Endodermal cell (in vitro differentiated cells): Measurements from ENCODE around the gene HOXB5. TPM values are rescaled to one million over a fixed set of nuclear protein-coding genes. Genes with fewer than 3 reads are reported as not detected.

Experiments
- DNase-seq: peaks from one replicate; pipeline ENCODE4 v3.0.0-alpha.2; 2017
- H3K27ac ChIP-seq: 2 replicates; pipeline ENCODE4 v1.5.1; 2013; ENCODE audit warnings: mild to moderate bottlenecking, low read depth, low read length, moderate library complexity
- H3K27me3 ChIP-seq: 2 replicates; pipeline ENCODE4 v1.6.1; 2013; ENCODE audit warnings: mild to moderate bottlenecking, low read length, moderate library complexity; ENCODE audit not compliant: insufficient read depth, control insufficient read depth, poor library complexity, severe bottlenecking
- H3K36me3 ChIP-seq: 2 replicates; pipeline ENCODE4 v1.7.0; 2013; ENCODE audit warnings: mild to moderate bottlenecking, low read length, moderate library complexity; ENCODE audit not compliant: control insufficient read depth, insufficient read depth
- H3K4me1 ChIP-seq: one replicate; pipeline ENCODE4 v1.7.0; 2013; ENCODE audit warnings: low read length; ENCODE audit not compliant: control insufficient read depth, insufficient read depth
- H3K4me3 ChIP-seq: 2 replicates; pipeline ENCODE4 v1.5.1; 2013; ENCODE audit warnings: mild to moderate bottlenecking, low read length, moderate library complexity
- H3K9ac ChIP-seq: 2 replicates; pipeline ENCODE4 v1.6.1; 2013; ENCODE audit warnings: mild to moderate bottlenecking, low read length, moderate library complexity; ENCODE audit not compliant: poor library complexity, severe bottlenecking; ENCODE audit errors: extremely low read depth
- H3K9me3 ChIP-seq: 2 replicates; pipeline ENCODE4 v1.6.1; 2013; ENCODE audit warnings: mild to moderate bottlenecking, low read length, moderate library complexity; ENCODE audit not compliant: control insufficient read depth
- H3K27ac Mint-ChIP-seq: 2 replicates; pipeline ENCODE4 v1.8.0; 2020; ENCODE audit warnings: mixed read lengths
- H3K27me3 Mint-ChIP-seq: 2 replicates; pipeline ENCODE4 v1.8.0; 2021; ENCODE audit warnings: mild to moderate bottlenecking, mixed read lengths; ENCODE audit not compliant: insufficient read depth
- H3K36me3 Mint-ChIP-seq: 2 replicates; pipeline ENCODE4 v1.8.0; 2020; ENCODE audit warnings: low read depth, mixed read lengths
- H3K4me1 Mint-ChIP-seq: 2 replicates; pipeline ENCODE4 v1.8.0; 2020; ENCODE audit warnings: mixed read lengths
- H3K4me3 Mint-ChIP-seq: 2 replicates; pipeline ENCODE4 v1.8.0; 2020; ENCODE audit warnings: mild to moderate bottlenecking, moderate library complexity, mixed read lengths
- H3K9me3 Mint-ChIP-seq: 2 replicates; pipeline ENCODE4 v1.8.0; 2020; ENCODE audit warnings: mild to moderate bottlenecking, mixed read lengths
- WGBS, 2 experiments: methylation state at CpG; one replicate each; pipeline versions ENCODE4 v1.1.5 to v1.1.7; 2013; ENCODE audit warnings: missing lambda C conversion rate in 2 of 2, mixed read lengths in 1 of 2; ENCODE audit not compliant: insufficient coverage in 1 of 2, insufficient read length in 1 of 2; 5-methylcytosine and 5-hydroxymethylcytosine counted together
- total RNA-seq, 2 donors: library from RNA; stranded (reverse); fragmentation: NEBNext Ultra II Directional in 1 of 2; extraction: Animal tissue kit (Norgen Biotek cat#: 25700) in 1 of 2; gene quantifications; 2 replicates in 1 of 2; 3 replicates in 1 of 2; pipeline ENCODE4 v1.2.1, GENCODE V29; 2021
- TF ChIP-seq, protein P1 (sequence below): fragments of 200-600 bp; sonication (generic); conservative IDR thresholded peaks from 2 replicates; pipeline ENCODE4 v1.5.0; 2021; ENCODE audit warnings: antibody characterized with exemption, mild to moderate bottlenecking

Gene HOXB5
- total RNA-seq, 2 donors from 2014 or later: not detected

DNA sequence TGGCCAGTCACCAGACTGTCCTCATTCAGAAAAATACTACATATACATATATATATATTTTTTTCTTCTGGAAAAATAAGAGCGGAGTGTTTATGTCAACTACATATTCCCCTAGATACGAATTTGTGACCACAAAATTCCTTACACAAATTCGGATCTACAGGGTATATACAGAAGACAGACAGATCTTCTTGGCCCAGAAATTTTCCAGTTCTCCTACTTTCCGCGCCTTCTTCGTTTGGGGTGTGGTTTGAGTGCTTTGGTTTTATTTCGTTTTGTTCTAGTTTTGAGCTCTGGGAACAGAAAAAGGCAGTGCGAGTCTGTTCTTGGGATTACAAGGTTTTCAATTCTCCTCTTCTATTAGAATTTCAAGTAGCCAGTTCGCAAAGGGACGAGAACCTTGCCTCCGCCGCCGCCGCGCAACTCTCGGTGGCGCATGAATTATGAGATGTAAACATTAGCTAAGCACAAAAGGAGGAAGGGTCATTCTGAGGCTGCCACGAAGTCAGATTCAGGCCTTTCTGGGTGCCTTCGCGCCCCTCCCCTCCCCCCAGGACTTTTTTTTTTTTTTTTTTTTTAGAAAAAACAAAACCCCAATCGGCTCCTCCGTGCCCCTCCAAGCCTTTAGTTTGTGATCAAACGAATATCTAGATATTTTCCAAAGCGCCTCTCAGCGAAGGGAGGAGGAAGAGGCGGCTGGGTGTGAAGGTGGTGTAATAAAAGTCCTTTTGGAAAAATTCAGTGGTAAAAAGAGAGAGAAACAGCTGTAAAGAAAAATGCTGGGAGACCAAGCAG, 13.6 kb downstream of the HOXB5 start:
- H3K4me1 ChIP-seq: peaks cover 3% of the 10 kb centered on the region
- 6 to 20% methylated on average over 1 to 25 of the region's 26 CpGs for WGBS, 2 experiments
- no peak overlapping the region for H3K9ac ChIP-seq
- no peak for DNase-seq
- H3K27me3 ChIP-seq: peaks cover 99% of the 10 kb centered on the region
- H3K4me3 ChIP-seq: no peak overlapping the region
- peaks cover 82% of the 10 kb centered on the region for H3K27me3 Mint-ChIP-seq
- H3K9me3 ChIP-seq: no peaks in the 10 kb centered on the region
- TF ChIP-seq, protein P1, sequence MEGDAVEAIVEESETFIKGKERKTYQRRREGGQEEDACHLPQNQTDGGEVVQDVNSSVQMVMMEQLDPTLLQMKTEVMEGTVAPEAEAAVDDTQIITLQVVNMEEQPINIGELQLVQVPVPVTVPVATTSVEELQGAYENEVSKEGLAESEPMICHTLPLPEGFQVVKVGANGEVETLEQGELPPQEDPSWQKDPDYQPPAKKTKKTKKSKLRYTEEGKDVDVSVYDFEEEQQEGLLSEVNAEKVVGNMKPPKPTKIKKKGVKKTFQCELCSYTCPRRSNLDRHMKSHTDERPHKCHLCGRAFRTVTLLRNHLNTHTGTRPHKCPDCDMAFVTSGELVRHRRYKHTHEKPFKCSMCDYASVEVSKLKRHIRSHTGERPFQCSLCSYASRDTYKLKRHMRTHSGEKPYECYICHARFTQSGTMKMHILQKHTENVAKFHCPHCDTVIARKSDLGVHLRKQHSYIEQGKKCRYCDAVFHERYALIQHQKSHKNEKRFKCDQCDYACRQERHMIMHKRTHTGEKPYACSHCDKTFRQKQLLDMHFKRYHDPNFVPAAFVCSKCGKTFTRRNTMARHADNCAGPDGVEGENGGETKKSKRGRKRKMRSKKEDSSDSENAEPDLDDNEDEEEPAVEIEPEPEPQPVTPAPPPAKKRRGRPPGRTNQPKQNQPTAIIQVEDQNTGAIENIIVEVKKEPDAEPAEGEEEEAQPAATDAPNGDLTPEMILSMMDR: no peak
- no peak overlapping the region for H3K27ac ChIP-seq
- peaks cover 7% of the 10 kb centered on the region for H3K4me1 Mint-ChIP-seq
- H3K36me3 ChIP-seq: no peaks in the 10 kb centered on the region
- no peak overlapping the region for H3K4me3 Mint-ChIP-seq
- H3K27ac Mint-ChIP-seq: no peak overlapping the region
- no peaks in the 10 kb centered on the region for H3K36me3 Mint-ChIP-seq
- no peaks in the 10 kb centered on the region for H3K9me3 Mint-ChIP-seq

GRCh38 chr17:48579471-48579759, 14.2 kb downstream of the HOXB5 start:
- Mint-ChIP-seq H3K9me3 (no peaks in the 10 kb centered on the region), H3K4me1 (peaks cover 5% of the 10 kb centered on the region), H3K36me3 (no peaks in the 10 kb centered on the region), H3K27ac (no peak overlapping the region), H3K4me3 (no peak overlapping the region), H3K27me3 (peaks cover 77% of the 10 kb centered on the region)
- no peak overlapping the region for H3K27ac ChIP-seq
- H3K9ac ChIP-seq: no peak overlapping the region
- DNase-seq: no peak
- no peak overlapping the region for H3K4me3 ChIP-seq
- TF ChIP-seq, protein P1: no peak
- no peaks in the 10 kb centered on the region for H3K9me3 ChIP-seq
- H3K4me1 ChIP-seq: peaks cover 3% of the 10 kb centered on the region
- 0 to 6% methylated on average over 2 to 6 of the region's 7 CpGs for WGBS, 2 experiments
- H3K27me3 ChIP-seq: peaks cover 99% of the 10 kb centered on the region
- H3K36me3 ChIP-seq: no peaks in the 10 kb centered on the region

DNA sequence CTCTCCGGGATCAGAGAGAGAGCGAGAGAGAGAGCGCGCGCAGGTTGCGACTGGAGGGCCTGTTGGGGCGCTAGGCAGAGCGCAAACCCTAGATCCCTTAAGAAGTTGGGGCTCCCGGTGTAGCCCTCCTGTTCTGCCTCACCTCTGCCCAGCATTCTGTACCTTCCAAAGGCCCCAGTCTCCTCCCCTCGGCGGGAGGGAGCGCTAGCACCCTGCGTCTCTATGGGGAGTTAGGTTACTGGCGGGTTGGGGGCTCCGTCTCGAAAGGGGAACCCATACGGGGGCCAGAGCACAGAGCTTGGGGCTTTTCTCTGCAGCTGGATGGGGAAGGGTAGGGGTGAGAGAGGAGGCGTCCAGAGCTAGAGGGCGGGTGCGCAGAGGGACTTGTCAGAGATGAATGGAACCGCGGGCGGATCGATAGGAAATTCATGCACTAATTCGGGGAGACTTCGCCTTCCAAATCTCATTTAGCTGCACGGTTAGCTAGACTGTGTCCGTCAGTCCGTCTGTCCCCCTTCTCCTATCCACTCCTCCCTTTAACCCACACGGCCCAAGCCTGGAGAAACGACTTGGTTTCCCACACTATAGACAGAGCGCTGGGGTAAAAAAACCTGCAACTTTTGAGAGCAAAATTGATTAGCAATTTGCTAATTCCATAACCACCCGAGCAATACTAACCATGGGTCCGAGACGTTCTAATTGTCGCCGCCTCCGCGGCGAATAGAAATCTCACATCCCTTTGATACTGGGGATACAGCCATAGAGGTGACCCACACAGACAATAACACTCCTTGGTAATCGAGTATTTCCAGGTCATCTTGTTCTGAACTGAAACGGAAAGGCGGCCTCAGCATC, 14.7 kb downstream of the HOXB5 start:
- no peaks in the 10 kb centered on the region for H3K36me3 Mint-ChIP-seq
- TF ChIP-seq, protein P1: no peak
- H3K9me3 ChIP-seq: no peaks in the 10 kb centered on the region
- 4 to 5% methylated on average over 25 to 43 of the region's 43 CpGs for WGBS, 2 experiments
- H3K4me3 Mint-ChIP-seq: peak overlapping the region; percentile 44
- no peak overlapping the region for H3K27ac ChIP-seq
- H3K27ac Mint-ChIP-seq: no peak overlapping the region
- peaks cover 99% of the 10 kb centered on the region for H3K27me3 ChIP-seq
- H3K4me1 Mint-ChIP-seq: peaks cover 5% of the 10 kb centered on the region
- no peak overlapping the region for H3K9ac ChIP-seq
- peaks cover 71% of the 10 kb centered on the region for H3K27me3 Mint-ChIP-seq
- H3K4me1 ChIP-seq: peaks cover 3% of the 10 kb centered on the region
- no peaks in the 10 kb centered on the region for H3K36me3 ChIP-seq
- H3K9me3 Mint-ChIP-seq: no peaks in the 10 kb centered on the region
- peak overlapping the region; percentile 72 for H3K4me3 ChIP-seq
- peak; percentile 71 for DNase-seq
